Measurements from ENCODE around the gene ERP27. TPM values are rescaled to one million over a fixed set of nuclear protein-coding genes. Genes with fewer than 3 reads are reported as not detected.

The ERP27 gene
- total RNA-seq, 1 donor from 2014 or later = 5.4 TPM

- ATAC-seq (ENCODE audit: low read depth) (no peak), DNase-seq (no peak)
- H3K4me3 Mint-ChIP-seq = peak overlapping the region; percentile 11
- peak overlapping the region; percentile 56 for H3K27ac Mint-ChIP-seq
- H3K9me3 Mint-ChIP-seq = no peaks in the 10 kb centered on the region
- no peak for TF ChIP-seq CTCF (IDR thresholded peaks at IDR 0.05)
- H3K27me3 Mint-ChIP-seq = peaks cover 4% of the 10 kb centered on the region
- ChIA-PET POLR2A (no interaction called here), CTCF (no interaction called here)
- peaks cover 45% of the 10 kb centered on the region for H3K4me1 Mint-ChIP-seq
- H3K36me3 Mint-ChIP-seq (ENCODE audit: low read depth) = no peaks in the 10 kb centered on the region
- intact Hi-C loops (cut with micrococcal nuclease) = loop anchor here (5.0 kb wide), 1 partner anchor 41 kb away; no protein-coding TSS in a partner anchor
Measured at GRCh38 chr12:14880890-14881453, 57.4 kb downstream of the ERP27 start.

DNA sequence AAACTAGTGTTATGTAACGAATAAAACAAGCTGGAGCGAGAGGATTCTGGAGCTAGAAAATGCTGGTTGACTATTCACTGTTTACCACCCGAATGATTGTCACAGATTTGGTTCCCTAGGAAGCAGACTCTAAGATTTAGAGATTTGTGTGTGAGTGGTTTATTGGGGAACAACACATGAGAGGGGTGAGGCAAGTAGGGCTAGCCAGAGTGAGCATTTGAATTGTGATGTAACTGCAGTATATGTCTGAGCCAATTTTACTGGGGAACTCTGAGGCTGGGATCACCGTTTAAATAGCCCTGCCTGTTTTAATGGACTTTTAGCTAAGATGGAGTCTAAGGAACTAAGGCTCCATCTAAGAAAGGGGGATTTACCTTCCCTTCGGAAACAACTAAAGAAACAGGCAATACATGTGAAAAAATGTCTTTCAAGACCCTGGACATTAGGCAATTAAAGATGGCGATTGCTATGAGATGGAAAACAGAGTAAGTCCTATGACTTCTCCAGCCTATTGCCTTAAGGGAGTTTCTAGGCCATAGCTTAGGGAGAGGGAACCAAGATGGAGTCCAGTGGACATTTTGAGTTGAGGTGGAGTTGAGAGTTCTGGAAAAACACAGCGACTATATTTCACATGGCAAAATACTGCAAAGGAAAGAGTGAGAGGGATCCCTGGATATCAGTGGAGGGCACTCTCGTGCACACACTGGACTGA is 59.0 kb downstream of the ERP27 start:
- intact Hi-C loops (cut with micrococcal nuclease) = no loop called here
- H3K36me3 Mint-ChIP-seq (ENCODE audit: low read depth) = no peaks in the 10 kb centered on the region
- no peaks in the 10 kb centered on the region for H3K9me3 Mint-ChIP-seq
- peaks cover 30% of the 10 kb centered on the region for H3K4me1 Mint-ChIP-seq
- no peaks in the 10 kb centered on the region for H3K27me3 Mint-ChIP-seq
- ATAC-seq (ENCODE audit: low read depth) (no peak), DNase-seq (no peak)
- H3K27ac Mint-ChIP-seq = no peak overlapping the region
- TF ChIP-seq CTCF (IDR thresholded peaks at IDR 0.05) = no peak
- no peak overlapping the region for H3K4me3 Mint-ChIP-seq
- ChIA-PET POLR2A (no interaction called here), CTCF (interaction anchor here (0.8 kb wide), 1 partner anchor 8 kb away, joined by 4 read pairs; no protein-coding TSS in a partner anchor)

GRCh38 chr12:14878488-14878887 is 59.8 kb downstream of the ERP27 start:
- DNase-seq (no peak), ATAC-seq (ENCODE audit: low read depth) (no peak)
- no peak overlapping the region for H3K27ac Mint-ChIP-seq
- no peak overlapping the region for H3K4me3 Mint-ChIP-seq
- ChIA-PET CTCF (interaction anchor here (0.8 kb wide), 1 partner anchor 9 kb away, joined by 4 read pairs; no protein-coding TSS in a partner anchor), POLR2A (interaction anchor here (0.6 kb wide), 1 partner anchor 9 kb away, joined by 3 read pairs; no protein-coding TSS in a partner anchor)
- H3K36me3 Mint-ChIP-seq (ENCODE audit: low read depth) = no peaks in the 10 kb centered on the region
- peaks cover 24% of the 10 kb centered on the region for H3K4me1 Mint-ChIP-seq
- no peaks in the 10 kb centered on the region for H3K27me3 Mint-ChIP-seq
- no peaks in the 10 kb centered on the region for H3K9me3 Mint-ChIP-seq
- intact Hi-C loops (cut with micrococcal nuclease) = no loop called here
- no peak for TF ChIP-seq CTCF (IDR thresholded peaks at IDR 0.05)

DNA sequence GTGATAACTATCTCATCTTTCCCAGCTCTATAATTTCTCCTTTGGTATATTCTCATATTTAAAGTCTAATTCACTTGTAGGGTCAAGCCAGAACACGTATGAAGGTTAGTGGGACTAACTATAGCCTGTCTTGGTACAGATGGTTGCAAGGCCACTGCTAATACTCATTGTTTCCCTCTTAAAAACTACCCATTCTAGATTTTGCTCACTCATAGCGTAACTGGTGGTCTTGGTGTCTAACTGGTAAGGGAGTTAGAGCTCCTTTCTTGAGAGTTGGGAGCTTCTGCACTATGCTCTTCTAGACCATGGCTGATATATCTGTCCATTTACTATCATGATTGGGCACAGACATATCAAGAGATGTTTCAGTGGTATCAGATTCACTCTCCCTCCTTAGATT is 61.5 kb downstream of the ERP27 start:
- ChIA-PET CTCF (no interaction called here), POLR2A (no interaction called here)
- intact Hi-C loops (cut with micrococcal nuclease) = no loop called here
- Mint-ChIP-seq H3K27me3 (no peaks in the 10 kb centered on the region), H3K4me1 (peaks cover 17% of the 10 kb centered on the region), H3K9me3 (no peaks in the 10 kb centered on the region), H3K27ac (no peak overlapping the region), H3K4me3 (no peak overlapping the region), H3K36me3 (ENCODE audit: low read depth) (no peaks in the 10 kb centered on the region)
- no peak for TF ChIP-seq CTCF (IDR thresholded peaks at IDR 0.05)
- DNase-seq = no peak
- no peak for ATAC-seq (ENCODE audit: low read depth)

GRCh38 chr12:14874882-14875281 is 63.5 kb downstream of the ERP27 start:
- Mint-ChIP-seq H3K9me3 (no peaks in the 10 kb centered on the region), H3K27me3 (no peaks in the 10 kb centered on the region), H3K4me3 (no peak overlapping the region), H3K36me3 (ENCODE audit: low read depth) (no peaks in the 10 kb centered on the region), H3K4me1 (peaks cover 4% of the 10 kb centered on the region), H3K27ac (no peak overlapping the region)
- POLR2A ChIA-PET = no interaction called here
- intact Hi-C loops (cut with micrococcal nuclease) = loop anchor here (2.0 kb wide), 1 partner anchor 16 kb away; no protein-coding TSS in a partner anchor
- no peak for ATAC-seq (ENCODE audit: low read depth)
- no peak for DNase-seq
- CTCF ChIA-PET = no interaction called here
- no peak for TF ChIP-seq CTCF (IDR thresholded peaks at IDR 0.05)
